H1 (cell line): Measurements from ENCODE around the gene FASLG. TPM values are rescaled to one million over a fixed set of nuclear protein-coding genes. Genes with fewer than 3 reads are reported as not detected.

Source experiments
- CTCF ChIA-PET: fragments of 300-600 bp; sonication (Branson Sonifier 250); formaldehyde crosslinking; loops from one replicate; lab custom pipeline; 2021; ENCODE audit not compliant: partially characterized antibody; lab: Charles Lee
- POLR2A ChIA-PET: fragments of 300-600 bp; sonication (Branson Sonifier 250); formaldehyde crosslinking; loops from one replicate; lab custom pipeline; 2021; ENCODE audit warnings: inconsistent platforms; ENCODE audit not compliant: partially characterized antibody; lab: Charles Lee
- DNase-seq, 2 experiments: peaks; one replicate each; pipeline versions ENCODE4 v3.0.0 to v3.0.0-alpha.2; 2010 to 2022; ENCODE audit warnings: low spot score in 2 of 2, low read depth in 1 of 2, mixed read lengths in 1 of 2
- FAIRE-seq: peaks from 2 replicates; lab custom pipeline; 2011; peaks lifted over from hg19 to GRCh38; lab: Jason Lieb, UNC
- H2AFZ ChIP-seq: 2 replicates; pipeline ENCODE4 v1.8.1; 2012; ENCODE audit warnings: low read length, inconsistent platforms
- H2AK5ac ChIP-seq: 2 replicates; pipeline ENCODE4 v1.6.1; 2013; ENCODE audit warnings: low read depth, low read length
- H2BK120ac ChIP-seq: replicated peaks from 2 replicates; pipeline ENCODE3; 2013; ENCODE audit warnings: low read depth, low read length, inconsistent platforms
- H2BK12ac ChIP-seq: 2 replicates; pipeline ENCODE4 v1.6.1; 2013; ENCODE audit warnings: low read depth, low read length
- H2BK15ac ChIP-seq: 2 replicates; pipeline ENCODE4 v1.6.1; 2013; ENCODE audit warnings: low read length
- H2BK20ac ChIP-seq: 2 replicates; pipeline ENCODE4 v1.6.1; 2013; ENCODE audit warnings: low read length
- H2BK5ac ChIP-seq: 2 replicates; pipeline ENCODE4 v1.6.1; 2013; ENCODE audit warnings: low read depth, low read length
- H3K14ac ChIP-seq: 2 replicates; pipeline ENCODE4 v1.6.1; 2013; ENCODE audit warnings: inconsistent platforms; ENCODE audit not compliant: insufficient read length
- H3K18ac ChIP-seq: 2 replicates; pipeline ENCODE4 v1.6.1; 2013; ENCODE audit warnings: low read length; ENCODE audit errors: extremely low read depth
- H3K23ac ChIP-seq: 2 replicates; pipeline ENCODE4 v1.6.1; 2013; ENCODE audit warnings: inconsistent platforms; ENCODE audit not compliant: insufficient read length
- H3K23me2 ChIP-seq: 2 replicates; pipeline ENCODE4 v1.6.1; 2013; ENCODE audit warnings: low read depth, low read length
- H3K27ac ChIP-seq: 2 replicates; pipeline ENCODE4 v1.6.1; 2011; ENCODE audit warnings: low read depth, low read length, inconsistent platforms
- H3K27me3 ChIP-seq, 4 experiments: replicated peaks in 1 of 4; 1 replicate in 1 of 4; 2 replicates in 3 of 4; pipeline versions ENCODE4 v1.6.1 to v1.8.1; 2011 to 2013; ENCODE audit warnings: low read length in 3 of 4, mild to moderate bottlenecking in 3 of 4, inconsistent platforms in 2 of 4, mixed read lengths in 2 of 4, moderate library complexity in 1 of 4; ENCODE audit not compliant: control insufficient read depth in 3 of 4, insufficient read depth in 3 of 4; ENCODE audit errors: extremely low read depth in 1 of 4
- H3K36me3 ChIP-seq, 4 experiments: 2 replicates each; pipeline versions ENCODE4 v1.6.1 to v1.8.1; 2011 to 2013; ENCODE audit warnings: mild to moderate bottlenecking in 4 of 4, low read length in 3 of 4, moderate library complexity in 2 of 4, control low read depth in 1 of 4, inconsistent platforms in 1 of 4; ENCODE audit not compliant: insufficient read depth in 4 of 4, control insufficient read depth in 2 of 4
- H3K4ac ChIP-seq: replicated peaks from 2 replicates; pipeline ENCODE3; 2013; ENCODE audit warnings: low read length, low read depth, mixed read lengths, inconsistent platforms; ENCODE audit not compliant: insufficient read length
- H3K4me1 ChIP-seq, 4 experiments: replicated peaks in 1 of 4; 1 replicate in 1 of 4; 2 replicates in 3 of 4; pipeline versions ENCODE4 v1.6.1 to v1.8.1; 2011 to 2013; ENCODE audit warnings: low read length in 3 of 4, inconsistent platforms in 2 of 4, mixed read lengths in 1 of 4; ENCODE audit not compliant: insufficient read depth in 4 of 4, control insufficient read depth in 3 of 4
- H3K4me2 ChIP-seq, 2 experiments: 2 replicates each; pipeline versions ENCODE4 v1.6.1 to v1.8.1; 2011 to 2013; ENCODE audit warnings: low read depth in 2 of 2, low read length in 2 of 2, control low read depth in 1 of 2, inconsistent platforms in 1 of 2, mild to moderate bottlenecking in 1 of 2; ENCODE audit not compliant: insufficient read depth in 1 of 2
- H3K4me3 ChIP-seq, 4 experiments: fragments of 200-600, 300-600 bp in 1 of 4; sonication (generic), shearing (Covaris generic), sonication (Bioruptor Twin) in 1 of 4; 2 replicates each; pipeline versions ENCODE4 v1.5.1 to v1.8.1; 2011 to 2016; ENCODE audit warnings: low read length in 4 of 4, low read depth in 3 of 4, control low read depth in 2 of 4, inconsistent platforms in 2 of 4, mild to moderate bottlenecking in 2 of 4, mixed read lengths in 1 of 4, moderate library complexity in 1 of 4; ENCODE audit not compliant: insufficient read depth in 2 of 4; ENCODE audit errors: extremely low read depth in 1 of 4
- H3K56ac ChIP-seq: replicated peaks from 2 replicates; pipeline ENCODE3; 2013; ENCODE audit warnings: low read depth, mild to moderate bottlenecking, mixed read lengths, low read length, inconsistent platforms; ENCODE audit not compliant: insufficient read length
- H3K79me1 ChIP-seq: 2 replicates; pipeline ENCODE4 v1.6.1; 2013; ENCODE audit warnings: low read depth, low read length, control low read depth
- H3K79me2 ChIP-seq, 2 experiments: 2 replicates each; pipeline versions ENCODE4 v1.6.1 to v1.8.1; 2012 to 2013; ENCODE audit warnings: low read length in 2 of 2, mild to moderate bottlenecking in 2 of 2, inconsistent platforms in 1 of 2; ENCODE audit not compliant: insufficient read depth in 2 of 2, control insufficient read depth in 1 of 2
- H3K9ac ChIP-seq, 4 experiments: replicated peaks in 1 of 4; 1 replicate in 1 of 4; 2 replicates in 3 of 4; pipeline versions ENCODE4 v1.6.1 to v1.8.1; 2011 to 2013; ENCODE audit warnings: low read depth in 3 of 4, low read length in 3 of 4, control low read depth in 2 of 4, mild to moderate bottlenecking in 2 of 4, moderate library complexity in 2 of 4, inconsistent platforms in 1 of 4; ENCODE audit errors: extremely low read depth in 1 of 4
- H3K9me3 ChIP-seq, 2 experiments: 2 replicates each; pipeline versions ENCODE4 v1.6.1 to v1.8.1; 2012 to 2013; ENCODE audit warnings: mild to moderate bottlenecking in 2 of 2, moderate library complexity in 2 of 2, control low read depth in 1 of 2, inconsistent platforms in 1 of 2, low read depth in 1 of 2, low read length in 1 of 2, mixed read lengths in 1 of 2; ENCODE audit not compliant: insufficient read depth in 2 of 2
- H4K20me1 ChIP-seq, 2 experiments: replicated peaks in 1 of 2; 2 replicates each; pipeline versions ENCODE3 to v1.8.1; 2011 to 2013; ENCODE audit warnings: inconsistent platforms in 2 of 2, low read length in 2 of 2, mild to moderate bottlenecking in 1 of 2; ENCODE audit not compliant: insufficient read depth in 2 of 2, control insufficient read depth in 1 of 2
- H4K5ac ChIP-seq: 2 replicates; pipeline ENCODE4 v1.6.1; 2013; ENCODE audit warnings: low read length, low read depth, mixed read lengths, inconsistent platforms; ENCODE audit not compliant: insufficient read length
- H4K8ac ChIP-seq: 2 replicates; pipeline ENCODE4 v1.8.0; 2013; ENCODE audit warnings: mild to moderate bottlenecking, moderate library complexity, low read length, inconsistent platforms; ENCODE audit not compliant: insufficient read depth; ENCODE audit errors: extremely low read depth
- H4K91ac ChIP-seq: replicated peaks from 2 replicates; pipeline ENCODE3; 2013; ENCODE audit warnings: low read length, mixed read lengths, inconsistent platforms; ENCODE audit not compliant: insufficient read length
- ATF2 ChIP-seq: IDR thresholded peaks from 2 replicates; pipeline ENCODE4 v1.6.1; 2012; ENCODE audit warnings: low read length, inconsistent platforms
- BACH1 ChIP-seq: IDR thresholded peaks from 2 replicates; pipeline ENCODE4 v1.6.1; 2012; ENCODE audit warnings: low read length, improper control_type of control experiment
- BCL11A ChIP-seq, 2 experiments: IDR thresholded peaks; one replicate each; pipeline ENCODE4 v1.6.1; 2011; ENCODE audit warnings: low read depth in 2 of 2, low read length in 2 of 2, mild to moderate bottlenecking in 2 of 2
- CEBPB ChIP-seq: IDR thresholded peaks from 2 replicates; pipeline ENCODE4 v1.6.1; 2012; ENCODE audit warnings: low read depth, low read length
- CHD2 ChIP-seq: IDR thresholded peaks from 2 replicates; pipeline ENCODE4 v1.6.1; 2012; ENCODE audit warnings: low read length, improper control_type of control experiment
- GABPA ChIP-seq: IDR thresholded peaks from 2 replicates; pipeline ENCODE4 v1.6.1; 2011; ENCODE audit warnings: mild to moderate bottlenecking, low read length, moderate library complexity, borderline replicate concordance; ENCODE audit not compliant: insufficient read depth
- JUND ChIP-seq: IDR thresholded peaks from 2 replicates; pipeline ENCODE4 v1.6.1; 2011; ENCODE audit warnings: mild to moderate bottlenecking, improper control_type of control experiment, low read length
- KDM1A ChIP-seq: fragments of 200-600, 300-600 bp; sonication (generic); IDR thresholded peaks from 2 replicates; pipeline ENCODE4 v1.7.1; 2016; ENCODE audit warnings: mild to moderate bottlenecking, low read length, borderline replicate concordance
- POLR2AphosphoS5 ChIP-seq: IDR thresholded peaks from 2 replicates; pipeline ENCODE4 v1.6.1; 2011; ENCODE audit warnings: low read depth, low read length
- SP4 ChIP-seq: IDR thresholded peaks from 2 replicates; pipeline ENCODE4 v1.6.1; 2012; ENCODE audit warnings: low read length, inconsistent platforms
- TAF7 ChIP-seq: optimal IDR thresholded peaks from 2 replicates; pipeline ENCODE3; 2011; ENCODE audit warnings: low read depth, mild to moderate bottlenecking, inconsistent platforms, low read length, moderate library complexity, borderline replicate concordance
- WGBS, 2 experiments: shearing (Covaris generic) in 1 of 2; methylation state at CpG; one replicate each; pipeline versions ENCODE4 v1.1.6 to v1.1.7; 2013 to 2015; ENCODE audit warnings: low lambda C conversion rate in 2 of 2, mixed read lengths in 2 of 2, inconsistent platforms in 1 of 2, low coverage in 1 of 2, missing lambda C conversion rate in 1 of 2; ENCODE audit not compliant: insufficient replicate concordance in 2 of 2, insufficient coverage in 1 of 2, insufficient read length in 1 of 2; ENCODE audit errors: extremely low coverage in 1 of 2, missing lambda C conversion rate in 1 of 2; 5-methylcytosine and 5-hydroxymethylcytosine counted together
- polyA plus RNA-seq, 7 experiments: library from polyadenylated mRNA; depleted of rRNA in 3 of 7; stranded (reverse) in 5 of 7; unstranded in 2 of 7; fragments of >200 nt in 5 of 7; fragments of 200-250 nt in 2 of 7; gene quantifications; 1 replicate in 5 of 7; 2 replicates in 1 of 7; 4 replicates in 1 of 7; pipeline versions ENCODE4 v1.2.1 to v1.2.3, GENCODE V29; 2011 to 2013; ENCODE audit warnings: missing spikeins in 2 of 7, mixed read lengths in 2 of 7
- total RNA-seq: library from RNA; stranded (reverse); fragmentation: NEBNext Ultra II Directional; extraction: Animal tissue kit (Norgen Biotek cat#: 25700); gene quantifications from 2 replicates; pipeline ENCODE4 v1.2.1, GENCODE V29; 2021

FASLG gene
- total and polyA plus RNA-seq, 2 of the 8 experiments (the other 6 are each of a cell fraction or from before 2014, with no cell fraction given) = not detected

GRCh38 chr1:172638885-172639831, 19.7 kb upstream of the FASLG start:
- Histone ChIP-seq H3K79me2 (no peaks in the 10 kb centered on the region), H4K91ac (no peak overlapping the region), H2AK5ac (no peak overlapping the region), H3K9me3 (no peaks in the 10 kb centered on the region; a peak in 1 of 4 replicates), H2BK20ac (no peak overlapping the region), H4K20me1 (no peaks in the 10 kb centered on the region), H3K14ac (no peak overlapping the region), H4K8ac (no peak overlapping the region), H3K79me1 (no peaks in the 10 kb centered on the region), H2BK5ac (no peak overlapping the region), H2BK120ac (no peak overlapping the region), H3K4ac (no peak overlapping the region), H3K4me1 (no peaks in the 10 kb centered on the region), H3K9ac (no peak overlapping the region), H3K27ac (no peak overlapping the region), H3K23me2 (no peaks in the 10 kb centered on the region), H2BK12ac (no peak overlapping the region), H2AFZ (no peak overlapping the region), H3K56ac (no peak overlapping the region), H3K23ac (no peak overlapping the region), H3K4me2 (no peak overlapping the region), H3K27me3 (no peaks in the 10 kb centered on the region), H4K5ac (no peak overlapping the region), H3K36me3 (no peaks in the 10 kb centered on the region), H2BK15ac (no peak overlapping the region), H3K4me3 (no peak overlapping the region), H3K18ac (no peak overlapping the region)
- WGBS, 2 experiments = 86% methylated on average over 9 of the region's 9 CpGs; no CpG with 5 or more reads in 1 of the 2 experiments
- DNase-seq (no peak), FAIRE-seq (no peak)
- CTCF ChIA-PET = interaction anchor here (0.6 to 4.8 kb wide), 8 partner anchors 27 to 828 kb away, joined by 3 to 19 read pairs (median 3); no protein-coding TSS in a partner anchor
- POLR2A ChIA-PET = interaction anchor here (0.6 kb wide), 1 partner anchor 29 kb away, joined by 3 read pairs; no protein-coding TSS in a partner anchor
- TF ChIP-seq JUND (no peak), KDM1A (no peak), TAF7 (no peak), SP4 (no peak), BCL11A (IDR thresholded peaks at IDR 0.05; ENCODE audit: low read depth in 2 of 2, low read length in 2 of 2) (no peak), CHD2 (no peak), CEBPB (no peak), GABPA (no peak), ATF2 (no peak), BACH1 (no peak), POLR2AphosphoS5 (no peak)
